CD4-positive, alpha-beta T cell treated with Interleukin-1 beta for 1 hour (primary cell): ENCODE measurements around the gene NEAT1.
A peak's percentile ranks its signal among the peaks of the same experiment; 100 is the strongest.
"Not testable (repeated sequence)": the region's sequence is repeated elsewhere in the genome, so short reads cannot be mapped to it uniquely, and the experiment has no call there.

Source experiments
- DNase-seq, 2 donors: peaks; one replicate each; pipeline ENCODE4 v3.0.0-alpha.2; 2020 to 2022

The NEAT1 gene

DNA sequence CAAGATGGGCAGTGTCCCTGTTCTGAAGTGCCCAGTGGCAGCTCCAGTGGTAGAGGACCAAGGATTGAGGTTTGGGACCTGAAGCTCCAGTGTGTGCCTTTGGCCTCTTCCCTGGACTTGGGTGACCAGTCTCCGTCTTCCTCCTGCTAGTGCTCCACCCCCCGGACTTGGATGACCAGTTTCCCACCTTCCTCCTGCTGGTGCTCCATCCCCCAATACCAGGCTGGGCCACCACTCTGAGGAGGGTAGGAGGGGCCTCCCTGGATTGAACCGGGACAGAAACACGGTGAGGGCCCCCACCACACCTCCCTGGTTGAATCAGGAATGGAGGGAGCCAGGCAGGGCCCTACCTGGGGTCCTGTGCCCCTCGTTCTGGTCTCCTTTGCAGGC lies 10.9 kb upstream of the NEAT1 start:
- DNase-seq = no peak

DNA sequence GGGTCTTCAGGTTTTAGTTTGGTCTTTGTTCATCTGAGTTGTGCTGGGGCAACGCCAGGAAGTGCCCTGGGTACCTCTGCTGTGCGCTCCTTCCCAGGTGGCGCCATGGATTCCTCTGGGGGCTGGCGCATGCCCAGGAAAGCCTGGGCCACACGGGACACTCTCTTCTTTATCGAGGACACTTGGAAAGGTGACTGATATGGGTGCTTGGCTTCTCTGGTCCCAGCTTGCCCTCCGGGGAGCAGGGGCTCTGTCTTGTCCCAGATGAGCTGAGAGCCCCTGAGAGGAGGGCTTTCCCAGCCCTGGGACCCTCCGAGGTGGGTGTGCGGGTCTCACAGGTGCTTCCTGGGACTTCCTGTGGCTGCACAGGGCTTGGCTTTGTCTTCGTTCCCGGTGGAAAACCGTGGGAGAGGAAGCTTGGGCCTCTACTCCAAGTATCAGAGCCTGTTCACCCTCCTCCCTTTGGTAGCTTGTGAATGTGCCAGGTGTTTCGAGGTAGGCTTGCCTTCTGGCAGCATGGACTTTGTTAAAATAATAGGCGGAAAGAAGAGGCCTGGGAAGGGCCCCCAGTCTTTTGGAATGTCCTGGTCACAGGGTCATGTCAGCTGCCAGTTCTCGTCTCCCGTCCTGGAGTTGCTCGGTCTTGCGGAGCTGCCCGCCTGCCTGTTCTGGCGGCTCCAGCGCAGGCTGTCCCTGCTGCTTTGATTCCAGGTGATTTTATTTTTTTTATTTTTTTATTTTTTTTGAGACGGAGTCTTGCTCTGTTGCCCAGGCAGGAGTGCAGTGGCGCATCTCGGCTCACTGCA lies 10.1 kb upstream of the NEAT1 start:
- no peak for DNase-seq

DNA sequence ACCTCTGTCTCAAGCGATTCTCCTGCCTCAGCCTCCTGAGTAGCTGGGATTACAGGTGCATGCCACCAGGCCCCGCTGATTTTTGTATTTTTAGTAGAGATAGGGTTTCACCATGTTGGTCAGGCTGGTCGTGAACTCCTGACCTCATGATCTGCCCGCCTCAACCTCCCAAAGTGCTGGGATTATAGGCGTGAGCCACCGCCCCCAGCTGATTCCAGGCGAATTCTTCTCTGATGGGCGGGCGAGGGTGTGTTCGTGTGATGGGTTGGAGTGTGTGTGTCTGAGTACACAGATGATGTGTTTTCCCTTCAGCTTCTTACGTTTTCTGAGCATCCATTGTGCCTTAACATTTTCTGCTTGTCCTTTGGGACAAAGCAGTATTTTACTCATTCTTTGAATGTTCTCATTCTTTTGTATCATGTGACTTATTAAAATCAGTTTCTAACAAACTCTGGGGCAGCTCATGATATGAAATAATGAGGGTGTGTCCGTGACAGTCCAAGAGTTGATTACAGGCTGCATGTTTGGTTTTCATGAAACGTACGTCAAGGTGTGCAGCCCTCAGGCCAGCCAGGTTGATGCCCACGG lies 9.4 kb upstream of the NEAT1 start:
- DNase-seq = not testable (repeated sequence)

- no peak for DNase-seq
These were observed 7.7 kb upstream of the NEAT1 start for GRCh38 chr11:65414776-65415498.

DNA sequence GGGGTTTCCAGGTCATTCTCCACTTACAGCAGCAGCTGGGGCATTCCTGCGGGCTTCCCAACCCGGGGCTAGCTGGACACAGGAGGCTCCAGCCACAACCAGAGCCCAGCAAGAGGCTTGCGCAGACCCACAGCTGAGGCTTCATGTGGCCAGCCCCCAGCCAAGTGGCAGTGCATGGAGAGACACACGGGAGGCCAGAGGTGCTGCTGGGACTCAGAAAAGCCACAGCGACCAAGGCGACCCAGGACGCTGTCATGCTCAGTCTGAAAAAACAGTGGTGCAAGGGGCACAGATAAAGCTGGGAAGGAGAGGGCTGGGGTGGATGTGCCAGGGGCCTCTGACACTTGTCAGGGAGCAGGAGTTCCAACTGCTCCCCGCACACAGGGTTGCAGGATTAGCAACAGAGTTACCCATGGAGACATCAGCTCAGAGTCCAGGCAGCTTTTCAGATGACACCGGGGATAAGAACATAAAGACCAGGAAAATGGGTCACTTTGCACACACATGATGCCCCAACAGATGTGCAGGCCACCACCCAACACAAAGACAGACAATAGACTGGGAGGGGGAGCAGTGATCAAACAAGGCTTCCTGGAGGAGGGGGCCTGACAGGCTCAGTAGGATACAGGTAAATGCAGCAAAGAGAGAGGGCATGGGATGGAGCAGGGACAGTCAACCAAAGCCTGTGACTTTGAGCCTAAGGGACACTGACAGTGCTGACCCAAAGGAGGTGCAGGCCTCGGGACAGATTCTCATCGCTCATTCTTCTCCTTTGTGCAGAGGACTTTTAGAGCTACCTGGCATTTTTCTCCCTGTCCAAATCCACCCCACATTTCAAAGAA lies 6.9 kb upstream of the NEAT1 start:
- no peak for DNase-seq

GRCh38 chr11:65416341-65416824 lies 6.2 kb upstream of the NEAT1 start:
- peak; percentile 92 for DNase-seq

GRCh38 chr11:65416841-65417701 lies 5.5 kb upstream of the NEAT1 start:
- DNase-seq = peak; percentile 29 to 42

- peak; percentile 49 to 61 for DNase-seq
These were observed 4.7 kb upstream of the NEAT1 start for GRCh38 chr11:65417702-65418430.

- DNase-seq = no peak
These were observed 4.2 kb upstream of the NEAT1 start for GRCh38 chr11:65418431-65418680.

GRCh38 chr11:65418681-65419459 lies 3.7 kb upstream of the NEAT1 start:
- DNase-seq = peak; percentile 86 to 93

DNA sequence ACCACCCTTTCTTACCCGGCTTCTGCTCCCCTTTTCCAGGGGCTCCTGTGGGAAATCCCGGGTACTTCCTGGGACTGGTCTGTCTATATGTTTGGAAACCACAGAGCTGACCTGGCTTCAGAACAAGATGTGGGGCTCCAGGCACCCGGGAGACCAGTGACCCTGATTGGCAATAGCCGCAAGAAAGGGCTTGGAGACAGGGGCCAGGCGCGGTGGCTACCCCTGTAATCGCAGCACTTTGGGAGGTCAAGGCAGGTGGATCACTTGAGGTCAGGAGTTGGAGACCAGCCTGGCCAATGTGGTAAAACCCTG lies 3.2 kb upstream of the NEAT1 start:
- no peak for DNase-seq

DNA sequence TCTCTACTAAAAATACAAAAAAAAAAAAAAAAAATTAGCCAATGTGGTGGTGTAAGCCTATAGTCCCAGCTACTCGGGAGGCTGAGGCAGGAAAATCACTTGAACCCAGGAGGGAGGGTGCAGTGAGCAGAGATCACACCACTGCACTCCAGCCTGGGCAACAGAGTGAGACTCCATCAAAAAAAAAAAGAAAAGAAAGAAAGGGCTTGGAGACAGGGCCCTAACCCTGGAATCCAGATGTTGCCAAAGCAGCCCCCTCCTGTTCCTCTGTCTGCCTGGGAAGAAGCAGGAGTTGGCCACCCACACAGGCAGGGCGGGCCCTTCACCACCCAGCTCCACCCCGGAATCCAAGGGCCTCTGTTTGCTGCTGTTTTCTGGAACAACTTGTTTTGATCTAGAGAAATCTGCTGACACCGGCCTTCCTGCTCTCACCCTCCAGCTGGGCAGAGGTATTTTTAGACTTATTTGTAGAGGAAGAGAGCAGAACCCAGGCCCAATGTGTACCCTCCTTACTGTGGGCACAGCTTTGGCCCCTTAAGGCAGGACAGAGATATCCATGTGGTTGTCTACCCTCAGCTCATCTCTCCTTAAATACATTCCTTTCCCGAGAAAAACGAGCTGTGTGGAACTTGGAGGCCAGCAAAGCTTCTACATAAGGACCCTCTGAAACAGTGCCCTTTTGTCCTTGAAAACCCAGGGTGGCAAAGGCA lies 2.7 kb upstream of the NEAT1 start:
- DNase-seq = peak; percentile 80 to 83

GRCh38 chr11:65420506-65420905 lies 2.1 kb upstream of the NEAT1 start:
- peak in 1 of 2 donors; percentile 12 for DNase-seq

DNA sequence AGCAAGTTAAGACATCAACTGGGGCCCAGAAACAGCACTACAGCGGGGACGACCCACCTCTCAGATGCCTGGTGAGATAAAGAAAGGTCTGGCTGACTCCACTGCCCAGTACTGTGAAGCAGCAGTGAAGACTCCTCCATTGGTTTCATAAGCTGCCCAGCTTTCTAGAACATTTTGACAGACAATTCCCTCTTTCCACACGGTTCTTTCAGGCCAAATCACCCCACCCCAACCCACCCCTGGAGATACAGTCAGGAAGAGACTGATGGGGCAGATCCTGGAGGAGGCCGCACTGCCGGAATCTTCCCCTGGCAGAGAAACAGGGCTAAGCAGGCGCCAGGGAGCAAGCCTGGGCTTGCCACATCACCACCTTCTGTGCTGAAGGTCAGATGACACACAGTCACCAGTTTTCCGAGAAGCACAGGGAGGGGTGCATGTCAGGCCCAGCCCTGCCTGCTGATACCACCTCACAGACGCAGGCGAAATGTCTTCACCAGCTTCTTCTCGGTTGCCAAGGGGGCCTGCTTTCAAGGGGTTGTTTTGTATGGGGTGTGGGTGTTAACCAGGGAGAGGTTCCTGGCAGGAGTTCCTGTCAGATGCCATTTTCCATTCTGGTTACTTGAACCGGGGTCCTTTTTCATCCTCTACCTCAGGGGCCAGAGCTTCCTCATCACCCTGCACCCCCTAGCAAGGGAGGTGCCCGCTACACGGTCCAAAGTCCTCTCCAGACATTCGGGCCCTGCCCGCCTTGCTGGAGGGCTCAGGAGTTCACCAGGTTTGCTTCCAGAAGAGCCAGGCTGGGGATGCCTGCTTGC lies 1.4 kb upstream of the NEAT1 start:
- peak; percentile 91 to 94 for DNase-seq

DNA sequence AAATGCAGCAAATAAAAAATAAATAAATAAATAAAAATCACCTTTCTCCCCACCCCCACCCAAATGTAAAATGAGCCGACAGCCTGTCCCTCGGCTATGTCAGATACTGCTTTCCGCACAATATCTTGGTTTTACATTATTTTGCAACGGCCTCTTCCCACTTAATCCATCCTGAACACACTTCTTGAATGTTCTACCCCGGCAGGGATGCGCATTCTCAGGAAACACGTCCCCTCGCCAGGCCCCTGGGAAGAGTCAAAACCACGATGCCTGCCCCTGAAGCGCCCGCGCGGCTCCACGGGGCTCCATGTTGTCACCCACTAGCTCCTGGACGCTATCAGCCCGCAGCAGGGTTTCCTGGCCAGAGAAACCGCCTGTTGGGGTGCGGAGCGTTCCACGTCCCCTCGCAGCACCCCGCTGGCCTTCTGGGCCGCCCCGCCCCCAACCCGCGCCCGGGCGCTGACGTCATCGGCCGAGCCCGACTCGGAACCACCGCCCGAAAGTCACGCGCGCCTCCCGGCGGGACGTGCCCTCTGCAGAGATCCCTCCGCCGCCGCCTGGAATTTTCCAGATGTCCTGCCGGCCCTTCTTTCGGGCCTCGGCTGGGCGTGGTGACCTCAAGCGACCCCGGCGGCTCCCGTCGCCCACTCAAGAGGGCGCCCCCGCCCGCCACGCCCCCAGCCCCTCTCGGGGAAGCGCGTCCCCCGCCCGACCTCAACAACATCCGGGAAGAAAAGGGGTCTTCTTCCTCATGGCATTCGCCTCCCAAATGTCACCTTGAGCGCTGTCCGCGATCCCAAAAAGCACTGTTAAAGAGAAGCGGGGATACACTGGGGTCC lies 585 bp upstream of the NEAT1 start:
- peak; percentile 95 to 96 for DNase-seq

- DNase-seq = peak; percentile 51
These were observed 1.1 kb downstream of the NEAT1 start for GRCh38 chr11:65423516-65424204.
